HCT116 (cell line): ENCODE results near the gene GABBR2. TPM values are rescaled to one million over a fixed set of nuclear protein-coding genes. Genes with fewer than 3 reads are reported as not detected.

Experiments used
- ATAC-seq: fragments of 200-7000 bp; cut with Tn5 transposase; 2 replicates; pipeline ENCODE4 v1.9.1; 2020; ENCODE audit warnings: mild to moderate bottlenecking, moderate library complexity
- BruUV-seq: library from RNA; stranded (reverse); fragments of 400-500 nt; replicated peaks from 2 replicates; lab custom pipeline; 2021; lab: Mats Ljungman, UMichigan
- CTCF ChIA-PET: fragments of 300-600 bp; sonication (Branson Sonifier 250); formaldehyde crosslinking; loops from one replicate; lab custom pipeline; 2021; ENCODE audit warnings: antibody characterized with exemption; lab: Charles Lee
- POLR2A ChIA-PET: fragments of 300-600, 350-600 bp; sonication (Branson Sonifier 250); formaldehyde crosslinking; loops from one replicate; lab custom pipeline; 2021; ENCODE audit warnings: antibody characterized with exemption; lab: Charles Lee
- RAD21 ChIA-PET, 2 experiments: fragments of 300-600 bp; sonication (Branson Sonifier 250); formaldehyde crosslinking; loops; one replicate each; lab custom pipeline; 2023; ENCODE audit warnings: low total read pairs in 2 of 2; ENCODE audit not compliant: uncharacterized antibody in 2 of 2, unreplicated experiment in 2 of 2, low non-redundant PET in 1 of 2; lab: Charles Lee
- DNase-seq: peaks from one replicate; pipeline ENCODE4 v3.0.0-alpha.2; 2010; ENCODE audit warnings: low read depth, low spot score
- H2AFZ ChIP-seq: fragments of 200-600 bp; shearing (Covaris generic), sonication (generic); 2 replicates; pipeline ENCODE4 v1.6.1; 2017; ENCODE audit warnings: low read depth, mixed run types, mixed read lengths, antibody characterized with exemption, low read length; ENCODE audit not compliant: poor library complexity, severe bottlenecking
- H3K27ac ChIP-seq: 2 replicates; pipeline ENCODE4 v1.5.1; 2012; ENCODE audit warnings: low read depth, low read length
- H3K27me3 ChIP-seq: fragments of 200-600 bp; sonication (generic); 2 replicates; pipeline ENCODE4 v1.6.1; 2016; ENCODE audit warnings: mixed run types, low read length, mixed read lengths; ENCODE audit not compliant: insufficient read depth
- H3K36me3 ChIP-seq, 2 experiments: fragments of 200-500 bp in 1 of 2; fragments of 200-600 bp in 1 of 2; sonication (Bioruptor generic) in 1 of 2; sonication (generic) in 1 of 2; 2 replicates each; pipeline versions ENCODE4 v1.5.1 to v1.6.1; 2014 to 2016; ENCODE audit warnings: low read length in 2 of 2, inconsistent platforms in 1 of 2, mixed read lengths in 1 of 2, mixed run types in 1 of 2; ENCODE audit not compliant: insufficient read depth in 2 of 2, control insufficient read depth in 1 of 2
- H3K4me1 ChIP-seq, 2 experiments: fragments of 200-600 bp in 1 of 2; sonication (generic) in 1 of 2; 2 replicates each; pipeline versions ENCODE4 v1.5.1 to v1.6.1; 2012 to 2017; ENCODE audit warnings: low read length in 2 of 2, inconsistent platforms in 1 of 2, mild to moderate bottlenecking in 1 of 2, mixed read lengths in 1 of 2, mixed run types in 1 of 2, moderate library complexity in 1 of 2; ENCODE audit not compliant: insufficient read depth in 2 of 2, control insufficient read depth in 1 of 2
- H3K4me2 ChIP-seq: fragments of 200-600 bp; sonication (generic); 2 replicates; pipeline ENCODE4 v1.6.1; 2017; ENCODE audit warnings: mixed run types, low read length, mixed read lengths
- H3K4me3 ChIP-seq, 2 experiments: fragments of 200-600 bp in 1 of 2; sonication (generic) in 1 of 2; replicated peaks in 1 of 2; 2 replicates each; pipeline ENCODE4 v1.5.1; 2011 to 2016; ENCODE audit warnings: low read length in 2 of 2, control low read depth in 1 of 2, low read depth in 1 of 2, mild to moderate bottlenecking in 1 of 2, mixed read lengths in 1 of 2, mixed run types in 1 of 2
- H3K79me2 ChIP-seq: fragments of 200-600 bp; sonication (generic); 2 replicates; pipeline ENCODE4 v1.6.1; 2017; ENCODE audit warnings: mild to moderate bottlenecking, mixed run types, low read length, moderate library complexity, mixed read lengths; ENCODE audit not compliant: insufficient read depth
- H3K9ac ChIP-seq: fragments of 200-600 bp; sonication (generic); 2 replicates; pipeline ENCODE4 v1.6.1; 2016; ENCODE audit warnings: low read length, mixed read lengths
- H3K9me2 ChIP-seq: fragments of 200-600 bp; sonication (generic), shearing (Covaris generic); 2 replicates; pipeline ENCODE4 v1.6.1; 2017; ENCODE audit warnings: mixed run types, mild to moderate bottlenecking, moderate library complexity; ENCODE audit not compliant: insufficient read depth
- H3K9me3 ChIP-seq, 2 experiments: fragments of 200-500 bp in 1 of 2; fragments of 200-600 bp in 1 of 2; sonication (Bioruptor generic) in 1 of 2; sonication (generic) in 1 of 2; 2 replicates each; pipeline ENCODE4 v1.6.1; 2014 to 2017; ENCODE audit warnings: low read length in 2 of 2, mixed read lengths in 2 of 2, inconsistent platforms in 1 of 2, low read depth in 1 of 2, mild to moderate bottlenecking in 1 of 2, mixed run types in 1 of 2, moderate library complexity in 1 of 2; ENCODE audit not compliant: control insufficient read depth in 1 of 2, insufficient read depth in 1 of 2
- H4K20me1 ChIP-seq: fragments of 200-600 bp; sonication (generic), shearing (Covaris generic); 2 replicates; pipeline ENCODE4 v1.6.1; 2017; ENCODE audit warnings: mixed run types, mild to moderate bottlenecking, moderate library complexity; ENCODE audit not compliant: insufficient read depth
- ATF3 ChIP-seq: IDR thresholded peaks from 2 replicates; pipeline ENCODE4 v1.6.1; 2012
- CBX3 ChIP-seq: IDR thresholded peaks from 2 replicates; pipeline ENCODE4 v1.6.1; 2012; ENCODE audit warnings: low read depth
- EGR1 ChIP-seq: IDR thresholded peaks from 2 replicates; pipeline ENCODE4 v1.6.1; 2012; ENCODE audit warnings: low read depth
- ELF1 ChIP-seq: IDR thresholded peaks from 2 replicates; pipeline ENCODE4 v1.6.1; 2012; ENCODE audit warnings: low read depth, borderline replicate concordance
- EZH2 ChIP-seq: fragments of 200-600 bp; sonication (generic); IDR thresholded peaks from 2 replicates; pipeline ENCODE4 v1.6.1; 2017; ENCODE audit warnings: antibody characterized with exemption, mixed run types
- POLR2A ChIP-seq: IDR thresholded peaks from 2 replicates; pipeline ENCODE4 v1.7.0; 2011; ENCODE audit warnings: borderline replicate concordance; ENCODE audit not compliant: insufficient read depth, insufficient read length; ENCODE audit errors: extremely low read depth
- POLR2AphosphoS5 ChIP-seq: IDR thresholded peaks from 2 replicates; pipeline ENCODE4 v1.6.1; 2011; ENCODE audit warnings: mild to moderate bottlenecking, low read depth, low read length, moderate library complexity
- RAD21 ChIP-seq: IDR thresholded peaks from 2 replicates; pipeline ENCODE4 v1.6.1; 2012; ENCODE audit warnings: low read depth, mild to moderate bottlenecking
- REST ChIP-seq: IDR thresholded peaks from 2 replicates; pipeline ENCODE4 v1.6.1; 2012; ENCODE audit warnings: low read depth
- SIN3A ChIP-seq: IDR thresholded peaks from 2 replicates; pipeline ENCODE4 v1.6.1; 2012; ENCODE audit warnings: low read depth
- SP1 ChIP-seq: IDR thresholded peaks from 2 replicates; pipeline ENCODE4 v1.6.1; 2012; ENCODE audit warnings: low read depth
- SRF ChIP-seq: IDR thresholded peaks from 2 replicates; pipeline ENCODE4 v1.6.1; 2012; ENCODE audit warnings: low read depth
- TCF7L2 ChIP-seq: IDR thresholded peaks from 2 replicates; pipeline ENCODE4 v1.7.0; 2011; ENCODE audit warnings: borderline replicate concordance, inconsistent platforms; ENCODE audit not compliant: insufficient read depth, insufficient read length; ENCODE audit errors: extremely low read depth
- YY1 ChIP-seq: IDR thresholded peaks from 2 replicates; pipeline ENCODE4 v1.6.1; 2011; ENCODE audit warnings: low read length, low read depth, moderate library complexity, mild to moderate bottlenecking; ENCODE audit not compliant: insufficient replicate concordance; ENCODE audit errors: extremely low read depth
- ZFX ChIP-seq: fragments of 450-650 bp; IDR thresholded peaks from 2 replicates; pipeline ENCODE4 v1.6.1; 2017
- intact Hi-C: fragments of 100-400 bp; cut with micrococcal nuclease; formaldehyde crosslinking; loops from 2 replicates; pipeline ENCODE4 v1.10.0; 2022
- total RNA-seq: library from RNA; stranded (reverse); gene quantifications from one replicate; pipeline ENCODE4 v1.2.1, GENCODE V29; 2021; ENCODE audit not compliant: unreplicated experiment
- TF ChIP-seq, protein P1 (sequence below): IDR thresholded peaks from 2 replicates; pipeline ENCODE4 v1.6.1; 2011; ENCODE audit warnings: mild to moderate bottlenecking, low read length, moderate library complexity; ENCODE audit not compliant: insufficient replicate concordance; ENCODE audit errors: extremely low read depth

The GABBR2 gene
- total RNA-seq, 1 experiment from 2014 or later = 0.15 TPM

- Histone ChIP-seq H3K27me3 (peaks cover 5% of the 10 kb centered on the region; the same call in 1 of the 2 replicates), H2AFZ (no peak overlapping the region), H4K20me1 (no peaks in the 10 kb centered on the region), H3K4me3 (no peak overlapping the region), H3K4me1 (no peaks in the 10 kb centered on the region), H3K4me2 (no peak overlapping the region), H3K36me3 (no peaks in the 10 kb centered on the region), H3K9me3 (no peaks in the 10 kb centered on the region), H3K79me2 (no peaks in the 10 kb centered on the region), H3K27ac (no peak overlapping the region), H3K9ac (no peak overlapping the region), H3K9me2 (no peaks in the 10 kb centered on the region)
- RAD21 ChIA-PET = no interaction called here
- intact Hi-C loops = no loop called here
- ATAC-seq (no peak), DNase-seq (no peak)
- TF ChIP-seq TCF7L2 (no peak), SIN3A (no peak), SRF (no peak), ATF3 (no peak), RAD21 (no peak), EGR1 (no peak), ELF1 (no peak), CBX3 (no peak), POLR2A (no peak), POLR2AphosphoS5 (no peak), SP1 (no peak), REST (no peak), YY1 (no peak), EZH2 (no peak), ZFX (no peak)
- TF ChIP-seq, protein P1, sequence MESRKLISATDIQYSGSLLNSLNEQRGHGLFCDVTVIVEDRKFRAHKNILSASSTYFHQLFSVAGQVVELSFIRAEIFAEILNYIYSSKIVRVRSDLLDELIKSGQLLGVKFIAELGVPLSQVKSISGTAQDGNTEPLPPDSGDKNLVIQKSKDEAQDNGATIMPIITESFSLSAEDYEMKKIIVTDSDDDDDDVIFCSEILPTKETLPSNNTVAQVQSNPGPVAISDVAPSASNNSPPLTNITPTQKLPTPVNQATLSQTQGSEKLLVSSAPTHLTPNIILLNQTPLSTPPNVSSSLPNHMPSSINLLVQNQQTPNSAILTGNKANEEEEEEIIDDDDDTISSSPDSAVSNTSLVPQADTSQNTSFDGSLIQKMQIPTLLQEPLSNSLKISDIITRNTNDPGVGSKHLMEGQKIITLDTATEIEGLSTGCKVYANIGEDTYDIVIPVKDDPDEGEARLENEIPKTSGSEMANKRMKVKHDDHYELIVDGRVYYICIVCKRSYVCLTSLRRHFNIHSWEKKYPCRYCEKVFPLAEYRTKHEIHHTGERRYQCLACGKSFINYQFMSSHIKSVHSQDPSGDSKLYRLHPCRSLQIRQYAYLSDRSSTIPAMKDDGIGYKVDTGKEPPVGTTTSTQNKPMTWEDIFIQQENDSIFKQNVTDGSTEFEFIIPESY = no peak
- no TSS peak for BruUV-seq
- POLR2A ChIA-PET = no interaction called here
- CTCF ChIA-PET = no interaction called here
Observed at GRCh38 chr9:98506422-98507054, 202.2 kb downstream of the GABBR2 start.
